Measurements from ENCODE around the gene LOXL3. TPM values are rescaled to one million over a fixed set of nuclear protein-coding genes. Genes with fewer than 3 reads are reported as not detected.

The LOXL3 gene
- total RNA-seq (2014; rRNA removed; shearing (Covaris generic)) = 2.9 and 3.1 TPM in 2 replicates
- polyA plus RNA-seq (2014; cell fraction: nucleus; rRNA removed) = 10.9 and 17.2 TPM in 2 replicates

- DNase-seq (ENCODE audit: extremely low read depth, low read depth) = peak; percentile 70
These were observed at the start of gene LOXL3, which contains the start of gene DOK1 for GRCh38 chr2:74553892-74554819. Gene LOXL3 (minus strand): TSS chr2:74553942. CDS start chr2:74552634, 1,308 bp downstream. Gene DOK1 (plus strand): TSS chr2:74554720. CDS start chr2:74554755, 35 bp downstream.

GRCh38 chr2:74602586-74603281, 49.0 kb upstream of the LOXL3 start:
- no peak for DNase-seq (ENCODE audit: extremely low read depth, low read depth)

DNA sequence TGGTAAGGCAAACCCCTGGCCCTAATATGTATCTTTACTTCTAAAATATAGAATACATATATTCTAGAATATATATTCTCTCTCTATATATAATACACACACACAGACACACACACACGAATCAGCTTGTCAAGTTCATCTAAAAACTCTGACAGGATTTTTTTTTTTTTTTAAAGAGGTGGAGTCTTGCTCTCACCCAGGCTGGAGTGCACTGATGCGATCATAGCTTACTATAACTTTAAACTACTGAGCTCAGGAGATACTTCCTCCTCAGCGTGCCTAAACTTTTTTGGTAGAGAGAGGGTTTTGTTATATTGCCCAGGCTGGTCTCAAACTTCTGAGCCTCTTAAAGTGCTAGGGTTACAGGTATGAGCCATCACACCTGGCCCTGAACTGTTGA, 45.9 kb upstream of the LOXL3 start:
- no peak for DNase-seq (ENCODE audit: extremely low read depth, low read depth)

- DNase-seq (ENCODE audit: extremely low read depth, low read depth) = no peak
These were observed 43.7 kb upstream of the LOXL3 start for GRCh38 chr2:74597410-74597809.

DNA sequence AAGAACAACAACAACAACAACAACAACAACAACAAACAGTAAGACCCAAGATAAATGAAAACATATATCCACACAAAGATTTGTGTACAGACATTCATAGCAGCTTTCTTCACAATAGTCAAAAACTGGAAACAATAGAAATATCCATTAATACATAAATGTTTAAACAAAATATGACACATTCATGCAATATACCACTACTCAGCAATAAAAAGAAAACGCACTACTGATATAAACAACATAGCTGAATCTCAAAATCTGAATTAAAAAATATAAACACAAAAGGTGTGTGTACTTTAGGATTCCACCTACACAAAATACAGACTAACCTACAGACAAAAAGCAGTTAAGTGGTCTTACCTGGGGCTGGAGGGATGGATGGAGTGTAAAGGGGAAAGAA, 42.8 kb upstream of the LOXL3 start:
- DNase-seq (ENCODE audit: extremely low read depth, low read depth) = no peak

GRCh38 chr2:74593826-74594772, 40.4 kb upstream of the LOXL3 start:
- no peak for DNase-seq (ENCODE audit: extremely low read depth, low read depth)

GRCh38 chr2:74588664-74589063, 34.9 kb upstream of the LOXL3 start:
- DNase-seq (ENCODE audit: extremely low read depth, low read depth) = no peak

GRCh38 chr2:74587664-74588277, 34.0 kb upstream of the LOXL3 start:
- peak; percentile 78 for DNase-seq (ENCODE audit: extremely low read depth, low read depth)

DNA sequence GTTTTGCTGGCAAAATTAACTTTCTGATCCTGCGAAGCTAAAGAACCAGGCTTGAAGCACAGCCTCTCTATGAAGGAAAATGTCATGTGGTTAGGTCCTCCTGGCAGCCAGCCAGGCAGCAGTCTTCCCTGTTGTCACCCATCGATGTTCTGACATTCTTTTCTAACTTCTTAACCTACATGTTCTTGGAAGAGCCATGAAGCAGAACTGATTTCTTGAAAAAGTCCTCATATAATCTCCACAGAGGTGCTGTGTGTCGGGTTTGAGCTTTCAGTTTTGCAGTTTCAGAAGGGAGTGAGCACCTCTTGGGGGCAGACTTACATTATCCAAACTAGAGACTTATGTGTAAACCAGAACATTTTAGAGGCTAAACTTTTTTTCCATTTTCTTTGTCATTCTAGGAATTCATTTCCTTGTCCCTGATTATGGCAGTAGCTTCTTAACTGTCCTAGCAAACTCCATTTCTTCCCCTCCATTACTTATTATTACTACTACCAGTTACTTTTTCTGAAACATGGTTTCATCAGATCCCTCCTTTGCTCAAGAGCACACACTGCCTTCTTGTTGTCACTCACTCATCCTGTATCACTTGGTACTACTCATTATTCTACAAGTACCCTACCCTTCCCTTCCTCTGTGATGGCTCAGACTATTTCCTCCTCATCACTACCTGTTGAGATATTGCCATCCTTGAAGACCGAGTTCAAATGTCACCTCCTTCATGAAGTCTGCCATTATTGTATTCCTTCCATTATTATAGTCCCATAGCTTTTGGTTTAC, 31.9 kb upstream of the LOXL3 start:
- no peak for DNase-seq (ENCODE audit: extremely low read depth, low read depth)

DNA sequence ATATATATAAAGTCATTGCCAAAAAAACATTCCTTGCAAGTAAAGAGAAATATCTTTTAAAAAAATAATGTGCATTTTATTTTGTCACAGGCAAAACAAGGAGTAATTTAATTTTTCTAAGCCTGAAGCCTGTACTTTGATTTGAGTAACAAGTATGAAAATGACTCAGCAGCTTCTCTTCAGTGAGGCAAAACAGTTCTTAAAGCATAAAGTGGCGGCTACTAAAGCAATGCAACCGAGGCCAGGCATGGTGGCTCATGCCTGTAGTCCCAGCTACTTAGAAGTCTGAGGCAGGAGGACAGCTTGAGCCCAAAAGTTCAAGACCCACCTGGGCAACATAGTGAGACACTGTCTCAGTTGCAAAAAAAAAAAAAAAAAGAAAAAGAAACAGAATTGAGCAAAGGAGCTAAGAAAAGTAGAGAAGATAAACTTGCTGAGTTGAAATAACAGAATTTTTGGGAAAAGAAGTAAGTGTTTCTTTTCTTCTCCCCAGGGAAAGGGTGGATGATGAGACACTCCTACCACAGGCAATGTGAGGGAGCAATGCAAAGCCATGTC, 30.4 kb upstream of the LOXL3 start:
- no peak for DNase-seq (ENCODE audit: extremely low read depth, low read depth)

DNA sequence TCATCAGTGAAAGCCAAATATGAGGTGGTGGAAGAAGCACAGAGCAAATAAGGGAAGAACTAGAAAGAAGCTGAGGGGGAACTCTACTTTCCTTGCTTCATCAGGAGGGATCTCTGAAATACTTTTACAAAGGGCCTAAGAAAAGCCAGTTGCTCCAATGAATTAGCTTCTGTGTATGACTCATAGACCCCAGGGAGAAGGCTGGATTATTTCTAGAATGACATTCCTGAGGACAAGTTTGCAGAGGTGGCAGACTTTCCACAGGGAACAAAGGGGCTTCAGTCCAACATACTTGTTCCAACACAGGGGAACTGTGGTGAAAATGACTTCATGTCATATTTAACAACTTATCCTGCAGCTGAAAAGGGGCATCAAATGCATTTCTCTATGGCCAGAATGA, 29.8 kb upstream of the LOXL3 start:
- peak; percentile 56 for DNase-seq (ENCODE audit: extremely low read depth, low read depth)

DNA sequence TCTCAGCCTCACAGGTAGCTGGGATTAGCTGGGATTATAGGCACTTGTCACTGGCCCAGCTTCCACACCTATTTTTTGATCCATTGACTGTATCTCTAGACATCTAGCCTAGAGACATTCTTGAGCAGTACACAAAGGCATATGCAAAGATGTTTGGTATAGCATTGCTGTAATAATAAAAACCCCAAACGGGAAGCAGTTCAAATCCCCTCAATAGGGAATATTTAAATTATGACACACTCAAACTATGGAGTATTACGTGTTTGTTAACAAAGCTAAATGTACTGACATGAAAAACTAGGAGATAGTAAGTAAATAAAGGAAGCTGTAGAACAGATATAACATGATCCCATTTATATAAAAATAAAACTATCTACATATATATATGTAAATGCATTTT, 28.4 kb upstream of the LOXL3 start:
- no peak for DNase-seq (ENCODE audit: extremely low read depth, low read depth)

DNA sequence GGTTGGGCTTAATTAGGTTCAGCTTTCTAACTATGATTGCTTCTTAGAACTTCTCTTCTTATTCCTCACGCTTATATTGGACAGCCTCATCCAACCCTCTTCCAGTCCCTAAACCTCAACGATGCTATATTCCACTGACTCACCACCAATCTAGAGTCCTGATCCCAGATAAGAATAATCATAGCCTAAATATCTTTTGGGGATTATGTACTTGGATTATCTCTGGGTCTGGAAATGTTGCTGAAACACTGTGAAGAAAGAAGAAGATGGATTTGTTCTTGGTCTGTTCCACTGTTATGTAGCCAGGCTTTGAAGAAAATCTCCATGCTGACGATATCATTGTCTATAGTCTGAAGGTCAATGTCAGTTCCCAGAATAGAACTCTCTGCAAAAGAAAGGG, 27.7 kb upstream of the LOXL3 start:
- no peak for DNase-seq (ENCODE audit: extremely low read depth, low read depth)

DNA sequence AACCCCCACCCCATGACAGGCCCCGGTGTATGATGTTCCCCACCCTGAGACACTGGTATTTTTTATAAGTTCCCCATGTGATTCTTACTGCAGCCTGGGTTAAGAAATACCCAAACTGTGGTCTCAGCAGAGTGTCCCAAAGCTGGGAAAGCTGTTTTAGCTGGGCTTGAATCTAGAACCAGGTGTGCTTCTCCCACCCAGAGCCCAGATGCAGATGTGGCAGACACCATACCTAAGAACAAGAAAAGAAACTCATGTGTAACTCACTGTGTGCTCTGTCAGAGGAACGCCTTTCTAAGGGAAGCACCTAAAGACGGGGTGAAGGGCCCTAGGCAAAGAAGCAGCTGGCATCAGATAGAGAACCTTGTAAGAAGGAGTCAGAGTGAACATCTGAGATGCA, 24.7 kb upstream of the LOXL3 start:
- DNase-seq (ENCODE audit: extremely low read depth, low read depth) = no peak

GRCh38 chr2:74577448-74577847, 23.7 kb upstream of the LOXL3 start:
- no peak for DNase-seq (ENCODE audit: extremely low read depth, low read depth)

GRCh38 chr2:74576863-74577229, 23.1 kb upstream of the LOXL3 start:
- no peak for DNase-seq (ENCODE audit: extremely low read depth, low read depth)

DNA sequence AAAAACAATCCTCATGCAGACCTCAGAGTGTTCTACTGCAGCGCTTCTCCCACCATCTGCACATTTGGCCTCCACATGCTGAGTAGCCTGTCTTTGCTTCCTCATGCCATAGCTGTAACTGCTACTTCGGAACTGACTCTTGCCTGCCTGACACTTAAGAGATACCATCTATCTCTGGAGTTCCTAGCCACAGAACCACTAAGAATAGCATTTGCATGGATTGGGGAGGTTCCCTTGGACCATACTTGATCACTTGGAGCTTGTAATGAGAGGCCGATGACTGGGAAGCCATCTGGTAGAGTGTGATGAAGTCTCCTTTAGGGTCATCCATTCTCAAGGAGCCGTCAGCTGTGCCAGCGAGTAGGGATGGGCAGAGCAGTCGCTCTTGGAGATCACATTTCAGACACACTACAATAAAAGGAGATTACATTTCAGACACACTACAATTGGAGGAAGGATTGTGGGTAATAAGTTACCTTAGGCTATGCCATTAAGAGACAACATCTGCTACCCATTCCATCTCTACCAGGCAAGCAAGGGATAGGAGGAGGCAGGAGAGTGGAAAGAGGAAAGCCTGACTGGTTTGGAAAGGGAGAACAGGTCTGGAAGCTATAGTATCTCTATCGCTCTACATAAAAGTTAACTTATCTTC, 22.6 kb upstream of the LOXL3 start:
- DNase-seq (ENCODE audit: extremely low read depth, low read depth) = no peak

- DNase-seq (ENCODE audit: extremely low read depth, low read depth) = no peak
These were observed 21.6 kb upstream of the LOXL3 start for GRCh38 chr2:74575320-74575719.

Measured in NCI-H460 (cell line).